ENCODE results near the gene LVRN.

LVRN gene

DNA sequence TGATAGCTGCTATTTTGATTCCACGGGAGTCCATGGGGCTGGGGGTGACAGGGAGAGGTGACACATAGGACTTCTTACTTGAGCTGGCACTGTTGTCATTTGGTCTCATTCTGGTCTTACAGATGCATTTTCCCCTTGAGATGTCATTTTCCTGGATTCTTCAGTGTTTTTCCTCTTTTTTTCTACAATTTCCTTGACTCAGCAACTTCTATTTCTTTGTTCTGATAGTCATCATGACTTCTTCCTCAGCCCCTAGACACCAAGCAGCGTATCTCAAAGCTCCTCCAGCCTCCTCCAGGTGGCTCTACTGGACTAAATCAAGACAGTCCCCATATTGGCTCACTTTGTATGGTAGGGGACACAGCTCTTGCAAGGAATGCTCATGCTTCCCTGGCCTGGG lies 16.5 kb downstream of the LVRN start:
- no peak overlapping the region for H3K4me3 ChIP-seq (ENCODE audit: low read depth in 1 of 2, low read length in 1 of 2)
- no peak overlapping the region for H3K27ac ChIP-seq
- peaks cover 9 to 21% of the 10 kb centered on the region in 2 experiments for H3K4me1 ChIP-seq (ENCODE audit: control insufficient read depth in 1 of 2, insufficient read depth in 1 of 2, low read depth in 1 of 2, low read length in 1 of 2)
- TF ChIP-seq, protein P1, sequence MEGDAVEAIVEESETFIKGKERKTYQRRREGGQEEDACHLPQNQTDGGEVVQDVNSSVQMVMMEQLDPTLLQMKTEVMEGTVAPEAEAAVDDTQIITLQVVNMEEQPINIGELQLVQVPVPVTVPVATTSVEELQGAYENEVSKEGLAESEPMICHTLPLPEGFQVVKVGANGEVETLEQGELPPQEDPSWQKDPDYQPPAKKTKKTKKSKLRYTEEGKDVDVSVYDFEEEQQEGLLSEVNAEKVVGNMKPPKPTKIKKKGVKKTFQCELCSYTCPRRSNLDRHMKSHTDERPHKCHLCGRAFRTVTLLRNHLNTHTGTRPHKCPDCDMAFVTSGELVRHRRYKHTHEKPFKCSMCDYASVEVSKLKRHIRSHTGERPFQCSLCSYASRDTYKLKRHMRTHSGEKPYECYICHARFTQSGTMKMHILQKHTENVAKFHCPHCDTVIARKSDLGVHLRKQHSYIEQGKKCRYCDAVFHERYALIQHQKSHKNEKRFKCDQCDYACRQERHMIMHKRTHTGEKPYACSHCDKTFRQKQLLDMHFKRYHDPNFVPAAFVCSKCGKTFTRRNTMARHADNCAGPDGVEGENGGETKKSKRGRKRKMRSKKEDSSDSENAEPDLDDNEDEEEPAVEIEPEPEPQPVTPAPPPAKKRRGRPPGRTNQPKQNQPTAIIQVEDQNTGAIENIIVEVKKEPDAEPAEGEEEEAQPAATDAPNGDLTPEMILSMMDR (IDR thresholded peaks at IDR 0.05), result no peak
- no peaks in the 10 kb centered on the region for H3K9me3 ChIP-seq
- peaks cover 25% of the 10 kb centered on the region for H3K27me3 ChIP-seq
- H3K36me3 ChIP-seq, result no peaks in the 10 kb centered on the region

DNA sequence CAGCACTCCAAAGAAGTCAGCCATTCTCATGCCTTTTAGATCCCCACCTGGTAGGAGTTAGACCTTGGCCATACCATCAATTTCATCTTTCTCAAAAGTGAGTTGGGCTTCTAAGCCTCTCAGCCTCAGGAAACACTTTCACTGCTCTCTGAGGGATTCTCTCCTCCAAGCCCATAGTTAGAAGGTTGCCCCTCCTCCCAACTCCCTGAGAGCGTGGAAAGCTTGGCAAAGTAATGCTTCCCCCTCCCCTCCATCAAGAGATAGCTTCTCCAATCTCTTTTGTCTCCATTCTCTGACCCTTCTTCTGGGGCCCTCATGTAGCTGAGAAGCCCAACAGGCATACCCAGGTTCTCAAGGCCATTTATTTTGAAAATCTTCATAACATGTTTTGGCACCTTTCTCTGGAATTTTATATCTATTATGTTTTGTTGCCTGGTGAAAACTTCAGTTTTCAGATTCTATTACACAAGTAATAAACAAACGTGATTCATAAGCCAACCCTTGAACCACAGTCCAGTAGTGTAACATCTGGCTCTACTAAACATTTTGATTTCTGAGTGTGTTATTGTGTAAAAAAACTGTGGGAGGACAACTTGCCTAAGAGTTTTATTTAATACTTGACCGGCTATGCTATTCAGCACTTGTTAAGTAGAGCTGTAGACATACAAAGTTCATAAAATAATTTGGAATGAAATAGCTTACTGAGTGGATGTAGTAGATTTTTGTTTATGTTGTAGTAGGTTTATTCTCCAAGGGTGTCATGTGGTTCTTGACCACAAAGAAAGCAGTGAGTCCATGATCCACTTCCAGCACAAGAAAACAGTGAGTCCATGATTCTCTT lies 17.1 kb downstream of the LVRN start:
- Histone ChIP-seq H3K4me3 (ENCODE audit: low read depth in 1 of 2, low read length in 1 of 2) (no peak overlapping the region), H3K36me3 (no peaks in the 10 kb centered on the region), H3K9me3 (no peaks in the 10 kb centered on the region), H3K4me1 (ENCODE audit: control insufficient read depth in 1 of 2, insufficient read depth in 1 of 2, low read depth in 1 of 2, low read length in 1 of 2) (peaks cover 9 to 21% of the 10 kb centered on the region in 2 experiments), H3K27ac (no peak overlapping the region), H3K27me3 (peaks cover 19% of the 10 kb centered on the region)
- TF ChIP-seq, protein P1 (IDR thresholded peaks at IDR 0.05), result no peak

- TF ChIP-seq, protein P1 (IDR thresholded peaks at IDR 0.05), result no peak
- H3K36me3 ChIP-seq, result no peaks in the 10 kb centered on the region
- H3K4me3 ChIP-seq (ENCODE audit: low read depth in 1 of 2, low read length in 1 of 2), result no peak overlapping the region
- peaks cover 9 to 39% of the 10 kb centered on the region in 2 experiments for H3K4me1 ChIP-seq (ENCODE audit: control insufficient read depth in 1 of 2, insufficient read depth in 1 of 2, low read depth in 1 of 2, low read length in 1 of 2)
- no peaks in the 10 kb centered on the region for H3K9me3 ChIP-seq
- no peaks in the 10 kb centered on the region for H3K27me3 ChIP-seq
- H3K27ac ChIP-seq, result no peak overlapping the region
Measured at GRCh38 chr5:115983519-115983918, 21.2 kb downstream of the LVRN start.

- Histone ChIP-seq H3K36me3 (no peaks in the 10 kb centered on the region), H3K4me3 (ENCODE audit: low read depth in 1 of 2, low read length in 1 of 2) (no peak overlapping the region), H3K4me1 (ENCODE audit: control insufficient read depth in 1 of 2, insufficient read depth in 1 of 2, low read depth in 1 of 2, low read length in 1 of 2) (peaks cover 0 to 19% of the 10 kb centered on the region in 2 experiments), H3K27me3 (no peaks in the 10 kb centered on the region), H3K27ac (no peak overlapping the region), H3K9me3 (no peaks in the 10 kb centered on the region)
- TF ChIP-seq, protein P1 (IDR thresholded peaks at IDR 0.05), result no peak
Measured at GRCh38 chr5:115985802-115986757, 23.8 kb downstream of the LVRN start.

- Histone ChIP-seq H3K27me3 (no peaks in the 10 kb centered on the region), H3K27ac (no peak overlapping the region), H3K36me3 (no peaks in the 10 kb centered on the region), H3K9me3 (no peaks in the 10 kb centered on the region), H3K4me3 (ENCODE audit: low read depth in 1 of 2, low read length in 1 of 2) (no peak overlapping the region), H3K4me1 (ENCODE audit: control insufficient read depth in 1 of 2, insufficient read depth in 1 of 2, low read depth in 1 of 2, low read length in 1 of 2) (peaks cover 13 to 25% of the 10 kb centered on the region in 2 experiments)
- TF ChIP-seq, protein P1 (IDR thresholded peaks at IDR 0.05), result no peak
Measured at GRCh38 chr5:115988002-115988401, 25.7 kb downstream of the LVRN start.

Data from neutrophil (primary cell).